HFFc6 (cell line): Measurements from ENCODE around the gene CHADL. TPM values are rescaled to one million over a fixed set of nuclear protein-coding genes. Genes with fewer than 3 reads are reported as not detected.

ENCODE experiments used
- DNase-seq: peaks from one replicate; pipeline ENCODE4 v3.0.0-alpha.2; 2018
- H3K27ac Mint-ChIP-seq: 2 replicates; pipeline ENCODE4 v1.8.0; 2020; ENCODE audit warnings: mild to moderate bottlenecking, mixed read lengths
- H3K27me3 Mint-ChIP-seq: 2 replicates; pipeline ENCODE4 v1.8.0; 2021; ENCODE audit warnings: mild to moderate bottlenecking, moderate library complexity, mixed read lengths; ENCODE audit not compliant: insufficient read depth
- H3K36me3 Mint-ChIP-seq: 2 replicates; pipeline ENCODE4 v1.8.0; 2021; ENCODE audit warnings: low read depth, mixed read lengths
- H3K4me1 Mint-ChIP-seq: 2 replicates; pipeline ENCODE4 v1.8.0; 2020; ENCODE audit warnings: low read depth, mixed read lengths
- H3K4me3 Mint-ChIP-seq: 2 replicates; pipeline ENCODE4 v1.8.0; 2020; ENCODE audit warnings: mild to moderate bottlenecking, moderate library complexity, mixed read lengths
- H3K9me3 Mint-ChIP-seq: 2 replicates; pipeline ENCODE4 v1.8.0; 2020; ENCODE audit warnings: mild to moderate bottlenecking, mixed read lengths
- total RNA-seq, 6 experiments: library from RNA; stranded (reverse); fragmentation: NEBNext Ultra II Directional; extraction: Animal tissue kit (Norgen Biotek cat#: 25700); gene quantifications; 2 replicates in 1 of 6; 3 replicates in 5 of 6; pipeline ENCODE4 v1.2.3, GENCODE V29; 2021
- TF ChIP-seq, protein P1 (sequence below): fragments of 200-600 bp; sonication (generic); IDR thresholded peaks from 2 replicates; pipeline ENCODE4 v1.5.0; 2021; ENCODE audit warnings: antibody characterized with exemption, mild to moderate bottlenecking

CHADL gene
- total RNA-seq, 6 experiments from 2014 or later, result 0.13 to 0.51 (median 0.45) TPM

DNA sequence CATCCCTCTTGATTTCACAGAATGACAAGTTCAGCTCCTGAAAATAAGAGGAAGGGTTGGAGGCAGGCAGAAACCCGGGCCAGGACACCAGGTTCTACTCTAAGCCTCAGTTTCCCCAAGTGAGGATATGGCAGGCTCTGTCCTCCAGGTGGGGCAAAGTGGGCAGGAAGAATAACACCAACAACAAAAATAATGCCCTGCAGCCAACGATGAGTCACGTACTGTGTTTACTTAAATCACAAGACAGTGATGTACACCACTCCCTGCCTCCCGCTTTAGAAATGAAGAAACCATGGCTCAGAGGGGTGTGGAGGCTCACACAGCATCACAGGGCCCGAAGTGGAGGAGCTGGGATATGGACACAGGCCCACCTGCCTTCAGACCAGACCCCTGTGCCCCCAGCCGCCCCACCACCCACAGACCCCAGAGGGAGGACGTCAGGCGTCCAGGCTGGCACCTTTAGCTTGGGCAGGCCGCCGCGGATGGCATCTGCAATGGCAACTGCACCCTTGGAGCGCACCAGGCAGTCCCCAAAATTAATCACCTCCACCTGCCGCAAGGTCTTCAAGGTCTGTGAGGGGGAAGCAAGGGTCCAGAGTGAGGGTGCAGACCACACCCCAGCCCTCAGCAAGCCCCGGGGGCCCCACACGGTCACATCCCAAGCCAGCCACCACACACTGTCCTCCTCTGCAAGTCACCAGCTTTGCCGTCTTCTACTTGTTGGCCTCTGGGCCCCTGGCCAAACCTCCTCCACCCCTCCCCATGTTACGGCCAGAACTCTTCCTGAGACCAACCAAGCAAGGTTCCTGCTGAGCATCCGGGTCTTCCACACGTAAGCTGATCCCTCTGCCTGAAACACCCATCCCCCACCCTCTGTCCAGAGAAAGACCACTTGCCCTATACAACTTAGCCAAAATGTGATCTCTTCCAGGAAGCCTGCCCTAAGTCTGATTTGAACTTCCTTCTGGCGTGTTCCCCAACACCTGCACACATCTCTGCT is 15.8 kb upstream of the CHADL start:
- H3K27me3 Mint-ChIP-seq, result peaks cover 9% of the 10 kb centered on the region
- peak overlapping the region; percentile 26; the same call in 1 of the 2 replicates for H3K4me3 Mint-ChIP-seq
- no peaks in the 10 kb centered on the region for H3K9me3 Mint-ChIP-seq
- peaks cover 17% of the 10 kb centered on the region for H3K36me3 Mint-ChIP-seq
- DNase-seq, result peak; percentile 71
- H3K4me1 Mint-ChIP-seq, result peaks cover 15% of the 10 kb centered on the region
- TF ChIP-seq, protein P1, sequence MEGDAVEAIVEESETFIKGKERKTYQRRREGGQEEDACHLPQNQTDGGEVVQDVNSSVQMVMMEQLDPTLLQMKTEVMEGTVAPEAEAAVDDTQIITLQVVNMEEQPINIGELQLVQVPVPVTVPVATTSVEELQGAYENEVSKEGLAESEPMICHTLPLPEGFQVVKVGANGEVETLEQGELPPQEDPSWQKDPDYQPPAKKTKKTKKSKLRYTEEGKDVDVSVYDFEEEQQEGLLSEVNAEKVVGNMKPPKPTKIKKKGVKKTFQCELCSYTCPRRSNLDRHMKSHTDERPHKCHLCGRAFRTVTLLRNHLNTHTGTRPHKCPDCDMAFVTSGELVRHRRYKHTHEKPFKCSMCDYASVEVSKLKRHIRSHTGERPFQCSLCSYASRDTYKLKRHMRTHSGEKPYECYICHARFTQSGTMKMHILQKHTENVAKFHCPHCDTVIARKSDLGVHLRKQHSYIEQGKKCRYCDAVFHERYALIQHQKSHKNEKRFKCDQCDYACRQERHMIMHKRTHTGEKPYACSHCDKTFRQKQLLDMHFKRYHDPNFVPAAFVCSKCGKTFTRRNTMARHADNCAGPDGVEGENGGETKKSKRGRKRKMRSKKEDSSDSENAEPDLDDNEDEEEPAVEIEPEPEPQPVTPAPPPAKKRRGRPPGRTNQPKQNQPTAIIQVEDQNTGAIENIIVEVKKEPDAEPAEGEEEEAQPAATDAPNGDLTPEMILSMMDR, result peak; percentile 51
- peak overlapping the region; percentile 73 for H3K27ac Mint-ChIP-seq

DNA sequence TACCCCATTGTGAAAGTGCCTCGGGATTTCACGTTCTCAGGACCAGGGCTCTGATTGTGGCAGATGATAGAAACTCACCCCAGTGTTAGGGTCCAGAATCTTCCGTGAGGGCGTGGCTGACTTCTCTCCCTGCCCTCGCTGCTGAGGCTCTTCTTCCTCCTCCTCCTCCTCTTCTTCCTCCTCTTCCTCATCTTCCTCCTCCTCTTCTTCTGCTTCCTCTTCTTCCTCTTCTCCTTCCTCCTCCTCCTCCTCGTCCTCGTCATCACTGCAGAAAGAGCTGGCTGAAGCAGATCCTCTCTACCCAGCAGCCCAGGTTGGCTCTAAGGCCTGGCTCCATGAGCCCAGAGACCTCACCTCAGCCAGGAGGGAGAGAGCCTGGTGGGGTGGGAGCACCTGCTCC is 13.5 kb upstream of the CHADL start:
- Mint-ChIP-seq H3K36me3 (peaks cover 23% of the 10 kb centered on the region), H3K27ac (no peak overlapping the region; the same call in 1 of the 2 replicates), H3K4me1 (peaks cover 15% of the 10 kb centered on the region), H3K27me3 (peaks cover 9% of the 10 kb centered on the region), H3K9me3 (no peaks in the 10 kb centered on the region), H3K4me3 (no peak overlapping the region)
- TF ChIP-seq, protein P1, result no peak
- DNase-seq, result no peak

DNA sequence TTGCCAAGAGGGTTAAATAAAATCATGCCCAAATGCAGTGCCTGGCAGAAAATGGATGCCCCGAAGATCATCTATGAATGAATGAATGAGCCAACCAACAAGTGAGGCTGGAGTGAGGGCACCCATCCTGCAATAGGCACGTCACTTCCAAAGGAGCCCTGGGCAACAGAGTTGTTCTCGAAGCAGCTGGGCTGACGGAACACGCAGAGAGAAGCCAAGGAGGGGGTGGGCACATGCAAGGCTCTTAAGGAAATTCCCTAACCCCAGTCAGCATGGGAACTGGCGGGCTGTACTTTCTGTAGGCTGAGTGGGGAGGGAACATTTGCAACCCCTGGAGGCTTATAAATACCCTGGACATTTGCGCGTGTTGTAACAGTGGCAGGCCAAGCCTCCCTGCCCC is 11.6 kb upstream of the CHADL start:
- Mint-ChIP-seq H3K36me3 (peaks cover 28% of the 10 kb centered on the region), H3K27me3 (peaks cover 6% of the 10 kb centered on the region), H3K4me3 (no peak overlapping the region), H3K27ac (no peak overlapping the region), H3K4me1 (peaks cover 14% of the 10 kb centered on the region), H3K9me3 (no peaks in the 10 kb centered on the region)
- TF ChIP-seq, protein P1, result no peak
- DNase-seq, result no peak

DNA sequence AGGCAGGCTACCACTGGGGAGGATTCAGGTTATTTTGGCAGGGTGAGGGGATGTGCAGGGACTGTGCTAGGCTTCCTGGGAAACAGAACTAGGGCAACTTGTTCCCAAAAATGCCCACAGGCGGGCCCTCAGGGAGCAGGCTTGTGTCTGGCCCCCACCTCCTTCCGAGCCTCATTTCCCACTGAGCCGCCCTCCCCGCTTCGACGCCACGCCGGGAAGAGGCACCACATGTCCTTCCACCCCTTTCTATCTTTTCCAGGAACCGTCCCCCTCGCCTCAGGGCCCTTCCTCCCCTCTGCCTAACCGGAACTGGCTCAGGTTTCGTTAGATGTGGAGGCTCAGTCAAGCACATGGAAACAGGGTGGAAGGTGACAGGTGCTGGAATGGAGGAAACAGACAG is 9.4 kb upstream of the CHADL start:
- Mint-ChIP-seq H3K4me1 (no peaks in the 10 kb centered on the region), H3K4me3 (no peak overlapping the region), H3K27me3 (peaks cover 3% of the 10 kb centered on the region), H3K9me3 (no peaks in the 10 kb centered on the region), H3K36me3 (peaks cover 16% of the 10 kb centered on the region; the same call in 1 of the 2 replicates), H3K27ac (no peak overlapping the region)
- TF ChIP-seq, protein P1, result no peak
- DNase-seq, result no peak

DNA sequence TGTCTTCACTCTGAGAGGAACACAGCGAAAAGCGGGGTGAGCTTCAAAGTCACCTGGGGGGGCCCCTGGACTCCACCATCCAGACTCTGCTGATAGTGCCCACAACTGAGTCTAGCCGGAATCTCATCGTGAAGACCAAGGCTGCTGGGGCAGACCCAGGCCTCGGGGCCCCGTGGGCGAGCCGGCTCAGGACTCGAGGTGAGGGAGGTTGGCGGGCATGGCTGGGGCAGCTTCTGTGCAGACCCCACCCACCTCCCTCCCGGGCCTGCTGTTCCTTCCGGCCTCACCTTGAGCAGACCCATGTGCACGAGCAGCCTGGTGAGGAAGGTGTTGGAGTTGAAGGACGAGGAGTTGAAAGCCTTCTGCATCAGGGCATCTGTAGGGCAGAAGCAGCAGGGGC is 8.7 kb upstream of the CHADL start:
- TF ChIP-seq, protein P1, result no peak
- no peaks in the 10 kb centered on the region for H3K4me1 Mint-ChIP-seq
- peaks cover 3% of the 10 kb centered on the region for H3K27me3 Mint-ChIP-seq
- H3K36me3 Mint-ChIP-seq, result peaks cover 16% of the 10 kb centered on the region; the same call in 1 of the 2 replicates
- H3K27ac Mint-ChIP-seq, result no peak overlapping the region
- H3K9me3 Mint-ChIP-seq, result no peaks in the 10 kb centered on the region
- H3K4me3 Mint-ChIP-seq, result no peak overlapping the region
- no peak for DNase-seq
